ENCODE measurements around the gene RBBP5. TPM values are rescaled to one million over a fixed set of nuclear protein-coding genes. Genes with fewer than 3 reads are reported as not detected.

Gene RBBP5
- total and polyA plus RNA-seq, 2 experiments from 2014 or later, result 14.1 to 26.5 TPM

DNA sequence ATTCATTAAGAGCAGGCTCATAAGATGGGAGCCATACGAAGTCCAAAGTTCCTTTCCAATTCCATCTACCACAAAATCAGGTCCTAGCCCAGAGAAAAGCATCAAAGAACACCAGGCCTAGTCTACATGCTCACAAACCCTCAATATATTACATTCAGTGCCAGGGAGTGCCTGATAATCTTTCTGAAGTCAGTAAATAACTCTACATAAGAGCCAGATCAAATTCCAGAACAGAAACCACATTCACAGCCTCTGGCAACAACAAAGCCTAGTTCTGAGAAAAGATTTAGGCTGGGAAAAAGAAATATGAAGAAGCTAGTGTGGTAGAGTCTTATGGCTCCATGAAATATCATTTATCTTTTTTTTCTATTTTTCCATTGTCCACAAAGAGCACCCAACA, 40.5 kb upstream of the RBBP5 start (continued):
- TF ChIP-seq, protein P1, sequence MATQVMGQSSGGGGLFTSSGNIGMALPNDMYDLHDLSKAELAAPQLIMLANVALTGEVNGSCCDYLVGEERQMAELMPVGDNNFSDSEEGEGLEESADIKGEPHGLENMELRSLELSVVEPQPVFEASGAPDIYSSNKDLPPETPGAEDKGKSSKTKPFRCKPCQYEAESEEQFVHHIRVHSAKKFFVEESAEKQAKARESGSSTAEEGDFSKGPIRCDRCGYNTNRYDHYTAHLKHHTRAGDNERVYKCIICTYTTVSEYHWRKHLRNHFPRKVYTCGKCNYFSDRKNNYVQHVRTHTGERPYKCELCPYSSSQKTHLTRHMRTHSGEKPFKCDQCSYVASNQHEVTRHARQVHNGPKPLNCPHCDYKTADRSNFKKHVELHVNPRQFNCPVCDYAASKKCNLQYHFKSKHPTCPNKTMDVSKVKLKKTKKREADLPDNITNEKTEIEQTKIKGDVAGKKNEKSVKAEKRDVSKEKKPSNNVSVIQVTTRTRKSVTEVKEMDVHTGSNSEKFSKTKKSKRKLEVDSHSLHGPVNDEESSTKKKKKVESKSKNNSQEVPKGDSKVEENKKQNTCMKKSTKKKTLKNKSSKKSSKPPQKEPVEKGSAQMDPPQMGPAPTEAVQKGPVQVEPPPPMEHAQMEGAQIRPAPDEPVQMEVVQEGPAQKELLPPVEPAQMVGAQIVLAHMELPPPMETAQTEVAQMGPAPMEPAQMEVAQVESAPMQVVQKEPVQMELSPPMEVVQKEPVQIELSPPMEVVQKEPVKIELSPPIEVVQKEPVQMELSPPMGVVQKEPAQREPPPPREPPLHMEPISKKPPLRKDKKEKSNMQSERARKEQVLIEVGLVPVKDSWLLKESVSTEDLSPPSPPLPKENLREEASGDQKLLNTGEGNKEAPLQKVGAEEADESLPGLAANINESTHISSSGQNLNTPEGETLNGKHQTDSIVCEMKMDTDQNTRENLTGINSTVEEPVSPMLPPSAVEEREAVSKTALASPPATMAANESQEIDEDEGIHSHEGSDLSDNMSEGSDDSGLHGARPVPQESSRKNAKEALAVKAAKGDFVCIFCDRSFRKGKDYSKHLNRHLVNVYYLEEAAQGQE (IDR thresholded peaks at IDR 0.05; ENCODE audit: unreplicated experiment), result no peak
- TF ChIP-seq STAT1 (IDR thresholded peaks at IDR 0.05; ENCODE audit: unreplicated experiment) (no peak), JUNB (IDR thresholded peaks at IDR 0.05; ENCODE audit: unreplicated experiment) (no peak), NANOG (IDR thresholded peaks at IDR 0.05; ENCODE audit: borderline replicate concordance) (no peak), ZNF331 (CRISPR knock-in tag; IDR thresholded peaks at IDR 0.05; ENCODE audit: low read depth) (no peak)
- TF ChIP-seq, protein P2, sequence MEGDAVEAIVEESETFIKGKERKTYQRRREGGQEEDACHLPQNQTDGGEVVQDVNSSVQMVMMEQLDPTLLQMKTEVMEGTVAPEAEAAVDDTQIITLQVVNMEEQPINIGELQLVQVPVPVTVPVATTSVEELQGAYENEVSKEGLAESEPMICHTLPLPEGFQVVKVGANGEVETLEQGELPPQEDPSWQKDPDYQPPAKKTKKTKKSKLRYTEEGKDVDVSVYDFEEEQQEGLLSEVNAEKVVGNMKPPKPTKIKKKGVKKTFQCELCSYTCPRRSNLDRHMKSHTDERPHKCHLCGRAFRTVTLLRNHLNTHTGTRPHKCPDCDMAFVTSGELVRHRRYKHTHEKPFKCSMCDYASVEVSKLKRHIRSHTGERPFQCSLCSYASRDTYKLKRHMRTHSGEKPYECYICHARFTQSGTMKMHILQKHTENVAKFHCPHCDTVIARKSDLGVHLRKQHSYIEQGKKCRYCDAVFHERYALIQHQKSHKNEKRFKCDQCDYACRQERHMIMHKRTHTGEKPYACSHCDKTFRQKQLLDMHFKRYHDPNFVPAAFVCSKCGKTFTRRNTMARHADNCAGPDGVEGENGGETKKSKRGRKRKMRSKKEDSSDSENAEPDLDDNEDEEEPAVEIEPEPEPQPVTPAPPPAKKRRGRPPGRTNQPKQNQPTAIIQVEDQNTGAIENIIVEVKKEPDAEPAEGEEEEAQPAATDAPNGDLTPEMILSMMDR (conservative IDR thresholded peaks at IDR 0.05; ENCODE audit: low read depth in 2 of 2), result no peak

DNA sequence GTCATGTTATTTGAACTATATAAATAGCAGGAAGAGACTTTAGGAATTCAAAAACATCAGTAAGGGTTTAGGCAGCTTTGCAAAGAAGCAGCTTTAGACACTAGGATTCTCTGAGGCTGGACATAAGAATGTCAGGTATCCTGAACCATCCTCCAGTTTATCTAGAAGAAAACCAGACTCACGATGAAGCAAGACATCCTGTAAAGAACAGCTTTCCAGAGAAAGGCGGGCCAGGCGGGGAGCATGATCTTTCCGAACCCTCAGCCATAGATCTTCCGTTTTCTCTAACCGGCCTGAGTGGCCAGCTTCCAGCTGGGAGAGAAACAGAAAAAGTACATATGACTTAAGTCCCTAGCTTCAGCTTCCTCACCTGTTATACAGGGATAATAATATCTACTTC, 39.3 kb upstream of the RBBP5 start:
- Histone ChIP-seq H3K79me2 (replicated peaks; ENCODE audit: insufficient read depth) (no peaks in the 10 kb centered on the region), H4K20me1 (replicated peaks; ENCODE audit: insufficient read depth) (no peaks in the 10 kb centered on the region), H3K27me3 (ENCODE audit: insufficient read depth) (no peaks in the 10 kb centered on the region), H3F3A (replicated peaks; ENCODE audit: low read depth) (no peaks in the 10 kb centered on the region), H3K36me3 (ENCODE audit: insufficient read depth) (peaks cover 60% of the 10 kb centered on the region), H3K27ac (ENCODE audit: low read depth) (no peak overlapping the region), H2AFZ (no peak overlapping the region), H3K4me3 (no peak overlapping the region), H3K4me1 (ENCODE audit: insufficient read depth) (no peaks in the 10 kb centered on the region), H3K4me2 (no peak overlapping the region), H3K9me2 (ENCODE audit: insufficient read depth) (no peaks in the 10 kb centered on the region)
- H3K4me1 Mint-ChIP-seq, result no peaks in the 10 kb centered on the region
- peaks cover 83% of the 10 kb centered on the region for H3K36me3 Mint-ChIP-seq (ENCODE audit: low read depth)
- DNase-seq (ENCODE audit: low spot score) (no peak), ATAC-seq (no peak)
- peaks cover 3% of the 10 kb centered on the region for H3K27me3 Mint-ChIP-seq (ENCODE audit: insufficient read depth, low read depth, poor library complexity)
- no peak overlapping the region for H3K4me3 Mint-ChIP-seq
- no peak overlapping the region for H3K27ac Mint-ChIP-seq
- peaks cover 18% of the 10 kb centered on the region for H3K9me3 Mint-ChIP-seq
- TF ChIP-seq, protein P1 (IDR thresholded peaks at IDR 0.05; ENCODE audit: unreplicated experiment), result no peak
- no peak for TF ChIP-seq POLR2AphosphoS5 (IDR thresholded peaks at IDR 0.05; ENCODE audit: low read depth)
- TF ChIP-seq, protein P3, sequence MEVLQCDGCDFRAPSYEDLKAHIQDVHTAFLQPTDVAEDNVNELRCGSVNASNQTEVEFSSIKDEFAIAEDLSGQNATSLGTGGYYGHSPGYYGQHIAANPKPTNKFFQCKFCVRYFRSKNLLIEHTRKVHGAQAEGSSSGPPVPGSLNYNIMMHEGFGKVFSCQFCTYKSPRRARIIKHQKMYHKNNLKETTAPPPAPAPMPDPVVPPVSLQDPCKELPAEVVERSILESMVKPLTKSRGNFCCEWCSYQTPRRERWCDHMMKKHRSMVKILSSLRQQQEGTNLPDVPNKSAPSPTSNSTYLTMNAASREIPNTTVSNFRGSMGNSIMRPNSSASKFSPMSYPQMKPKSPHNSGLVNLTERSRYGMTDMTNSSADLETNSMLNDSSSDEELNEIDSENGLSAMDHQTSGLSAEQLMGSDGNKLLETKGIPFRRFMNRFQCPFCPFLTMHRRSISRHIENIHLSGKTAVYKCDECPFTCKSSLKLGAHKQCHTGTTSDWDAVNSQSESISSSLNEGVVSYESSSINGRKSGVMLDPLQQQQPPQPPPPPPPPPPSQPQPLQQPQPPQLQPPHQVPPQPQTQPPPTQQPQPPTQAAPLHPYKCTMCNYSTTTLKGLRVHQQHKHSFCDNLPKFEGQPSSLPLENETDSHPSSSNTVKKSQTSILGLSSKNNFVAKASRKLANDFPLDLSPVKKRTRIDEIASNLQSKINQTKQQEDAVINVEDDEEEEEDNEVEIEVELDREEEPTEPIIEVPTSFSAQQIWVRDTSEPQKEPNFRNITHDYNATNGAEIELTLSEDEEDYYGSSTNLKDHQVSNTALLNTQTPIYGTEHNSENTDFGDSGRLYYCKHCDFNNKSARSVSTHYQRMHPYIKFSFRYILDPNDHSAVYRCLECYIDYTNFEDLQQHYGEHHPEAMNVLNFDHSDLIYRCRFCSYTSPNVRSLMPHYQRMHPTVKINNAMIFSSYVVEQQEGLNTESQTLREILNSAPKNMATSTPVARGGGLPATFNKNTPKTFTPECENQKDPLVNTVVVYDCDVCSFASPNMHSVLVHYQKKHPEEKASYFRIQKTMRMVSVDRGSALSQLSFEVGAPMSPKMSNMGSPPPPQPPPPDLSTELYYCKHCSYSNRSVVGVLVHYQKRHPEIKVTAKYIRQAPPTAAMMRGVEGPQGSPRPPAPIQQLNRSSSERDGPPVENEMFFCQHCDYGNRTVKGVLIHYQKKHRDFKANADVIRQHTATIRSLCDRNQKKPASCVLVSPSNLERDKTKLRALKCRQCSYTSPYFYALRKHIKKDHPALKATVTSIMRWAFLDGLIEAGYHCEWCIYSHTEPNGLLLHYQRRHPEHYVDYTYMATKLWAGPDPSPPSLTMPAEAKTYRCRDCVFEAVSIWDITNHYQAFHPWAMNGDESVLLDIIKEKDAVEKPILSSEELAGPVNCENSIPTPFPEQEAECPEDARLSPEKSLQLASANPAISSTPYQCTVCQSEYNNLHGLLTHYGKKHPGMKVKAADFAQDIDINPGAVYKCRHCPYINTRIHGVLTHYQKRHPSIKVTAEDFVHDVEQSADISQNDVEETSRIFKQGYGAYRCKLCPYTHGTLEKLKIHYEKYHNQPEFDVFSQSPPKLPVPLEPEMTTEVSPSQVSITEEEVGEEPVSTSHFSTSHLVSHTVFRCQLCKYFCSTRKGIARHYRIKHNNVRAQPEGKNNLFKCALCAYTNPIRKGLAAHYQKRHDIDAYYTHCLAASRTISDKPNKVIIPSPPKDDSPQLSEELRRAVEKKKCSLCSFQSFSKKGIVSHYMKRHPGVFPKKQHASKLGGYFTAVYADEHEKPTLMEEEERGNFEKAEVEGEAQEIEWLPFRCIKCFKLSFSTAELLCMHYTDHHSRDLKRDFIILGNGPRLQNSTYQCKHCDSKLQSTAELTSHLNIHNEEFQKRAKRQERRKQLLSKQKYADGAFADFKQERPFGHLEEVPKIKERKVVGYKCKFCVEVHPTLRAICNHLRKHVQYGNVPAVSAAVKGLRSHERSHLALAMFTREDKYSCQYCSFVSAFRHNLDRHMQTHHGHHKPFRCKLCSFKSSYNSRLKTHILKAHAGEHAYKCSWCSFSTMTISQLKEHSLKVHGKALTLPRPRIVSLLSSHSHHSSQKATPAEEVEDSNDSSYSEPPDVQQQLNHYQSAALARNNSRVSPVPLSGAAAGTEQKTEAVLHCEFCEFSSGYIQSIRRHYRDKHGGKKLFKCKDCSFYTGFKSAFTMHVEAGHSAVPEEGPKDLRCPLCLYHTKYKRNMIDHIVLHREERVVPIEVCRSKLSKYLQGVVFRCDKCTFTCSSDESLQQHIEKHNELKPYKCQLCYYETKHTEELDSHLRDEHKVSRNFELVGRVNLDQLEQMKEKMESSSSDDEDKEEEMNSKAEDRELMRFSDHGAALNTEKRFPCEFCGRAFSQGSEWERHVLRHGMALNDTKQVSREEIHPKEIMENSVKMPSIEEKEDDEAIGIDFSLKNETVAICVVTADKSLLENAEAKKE (CRISPR knock-in tag; IDR thresholded peaks at IDR 0.05), result no peak
- no peak for TF ChIP-seq EZH2 (IDR thresholded peaks at IDR 0.05; ENCODE audit: low read depth, unreplicated experiment)
